CD4-positive, alpha-beta T cell (primary cell): Measurements from ENCODE around the gene CTNNA2. TPM values are rescaled to one million over a fixed set of nuclear protein-coding genes. Genes with fewer than 3 reads are reported as not detected.

Experiments
- ATAC-seq: fragments of 200-7000 bp; cut with Tn5 transposase; one replicate; pipeline ENCODE4 v1.10.0; 2022; ENCODE audit warnings: mild to moderate bottlenecking; ENCODE audit not compliant: poor library complexity
- CTCF ChIA-PET: fragments of 350-600 bp; sonication (Branson Sonifier 250); formaldehyde crosslinking; loops from one replicate; lab custom pipeline; 2021; ENCODE audit warnings: antibody characterized with exemption, inconsistent platforms; lab: Charles Lee
- POLR2A ChIA-PET: fragments of 350-600 bp; sonication (Branson Sonifier 250); formaldehyde crosslinking; loops from one replicate; lab custom pipeline; 2021; ENCODE audit warnings: antibody characterized with exemption, inconsistent platforms; lab: Charles Lee
- DNase-seq, 14 experiments: peaks; one replicate each; pipeline ENCODE4 v3.0.0-alpha.2; 2013 to 2020; ENCODE audit warnings: mixed read lengths in 2 of 14
- H3K27ac ChIP-seq, 2 donors: one replicate each; pipeline versions ENCODE4 v1.5.1 to v1.7.0; 2013; ENCODE audit warnings: low read length in 2 of 2, low read depth in 1 of 2, mild to moderate bottlenecking in 1 of 2
- H3K27me3 ChIP-seq, 2 experiments: 1 replicate in 1 of 2; 2 replicates in 1 of 2; pipeline versions ENCODE4 v1.6.1 to v1.7.0; 2013; ENCODE audit warnings: low read length in 2 of 2, control low read depth in 1 of 2, mild to moderate bottlenecking in 1 of 2, moderate library complexity in 1 of 2; ENCODE audit not compliant: insufficient read depth in 2 of 2, control insufficient read depth in 1 of 2
- H3K36me3 ChIP-seq: one replicate; pipeline ENCODE4 v1.6.1; 2013; ENCODE audit warnings: low read length, control low read depth; ENCODE audit not compliant: insufficient read depth
- H3K4me1 ChIP-seq: one replicate; pipeline ENCODE4 v1.6.1; 2013; ENCODE audit warnings: low read length, control low read depth; ENCODE audit not compliant: insufficient read depth
- H3K4me3 ChIP-seq: one replicate; pipeline ENCODE4 v1.5.1; 2013; ENCODE audit warnings: mild to moderate bottlenecking, low read length, moderate library complexity
- H3K9me3 ChIP-seq, 2 experiments: 1 replicate in 1 of 2; 2 replicates in 1 of 2; pipeline versions ENCODE4 v1.6.1 to v1.7.0; 2013; ENCODE audit warnings: low read length in 2 of 2, mild to moderate bottlenecking in 2 of 2, control low read depth in 1 of 2, moderate library complexity in 1 of 2; ENCODE audit not compliant: control insufficient read depth in 1 of 2, insufficient read depth in 1 of 2
- H3K27ac Mint-ChIP-seq: one replicate; pipeline ENCODE4 v1.8.0; 2020; ENCODE audit warnings: mixed read lengths
- H3K27me3 Mint-ChIP-seq: one replicate; pipeline ENCODE4 v1.8.0; 2021; ENCODE audit warnings: mixed read lengths
- H3K36me3 Mint-ChIP-seq: one replicate; pipeline ENCODE4 v1.8.0; 2021; ENCODE audit warnings: low read depth, mixed read lengths
- H3K4me1 Mint-ChIP-seq: one replicate; pipeline ENCODE4 v1.8.0; 2021; ENCODE audit warnings: low read depth, mixed read lengths
- H3K4me3 Mint-ChIP-seq: one replicate; pipeline ENCODE4 v1.8.0; 2020; ENCODE audit warnings: mild to moderate bottlenecking, mixed read lengths
- H3K9me3 Mint-ChIP-seq: one replicate; pipeline ENCODE4 v1.8.0; 2020; ENCODE audit warnings: mixed read lengths
- CTCF ChIP-seq: fragments of 200-600 bp; IDR thresholded peaks from one replicate; pipeline ENCODE4 v1.8.0; 2022; ENCODE audit warnings: antibody characterized with exemption, mild to moderate bottlenecking
- intact Hi-C, 2 experiments: fragments of 100-400 bp; cut with DNase I in 1 of 2; cut with micrococcal nuclease in 1 of 2; formaldehyde crosslinking; loops; one replicate each; pipeline versions ENCODE4 v1.15.1 to v1.9.0; 2023 to 2025; cut with DNase I, micrococcal nuclease
- total RNA-seq, 174 experiments: library from RNA in 2 of 174; stranded (reverse) in 2 of 174; gene quantifications; one replicate each; pipeline ENCODE4 v1.2.3 and lab custom pipeline; 2021 to 2026

The CTNNA2 gene
- total RNA-seq, 2 experiments from 2014 or later = not detected

- Histone ChIP-seq H3K9me3 (peaks cover 0 to 14% of the 10 kb centered on the region in 2 experiments), H3K27me3 (no peaks in the 10 kb centered on the region), H3K36me3 (no peaks in the 10 kb centered on the region), H3K27ac (no peak overlapping the region), H3K4me1 (no peaks in the 10 kb centered on the region), H3K4me3 (no peak overlapping the region)
- Mint-ChIP-seq H3K27ac (no peak overlapping the region), H3K36me3 (no peaks in the 10 kb centered on the region), H3K27me3 (no peaks in the 10 kb centered on the region), H3K9me3 (no peaks in the 10 kb centered on the region), H3K4me1 (no peaks in the 10 kb centered on the region), H3K4me3 (no peak overlapping the region)
- CTCF ChIA-PET = no interaction called here
- POLR2A ChIA-PET = no interaction called here
- DNase-seq = no peak
- no peak for ATAC-seq
- intact Hi-C loops = no loop called here
- no peak for TF ChIP-seq CTCF
These were observed 1037.0 kb downstream of the CTNNA2 start for GRCh38 chr2:80549901-80550300.

- Histone ChIP-seq H3K9me3 (peaks cover 0 to 4% of the 10 kb centered on the region in 2 experiments), H3K4me1 (no peaks in the 10 kb centered on the region), H3K4me3 (no peak overlapping the region), H3K36me3 (no peaks in the 10 kb centered on the region), H3K27me3 (no peaks in the 10 kb centered on the region), H3K27ac (no peak overlapping the region)
- Mint-ChIP-seq H3K4me1 (no peaks in the 10 kb centered on the region), H3K27ac (no peak overlapping the region), H3K36me3 (no peaks in the 10 kb centered on the region), H3K4me3 (no peak overlapping the region), H3K9me3 (peaks cover 25% of the 10 kb centered on the region), H3K27me3 (no peaks in the 10 kb centered on the region)
- intact Hi-C loops = no loop called here
- ChIA-PET CTCF (no interaction called here), POLR2A (no interaction called here)
- no peak for DNase-seq
- no peak for TF ChIP-seq CTCF
- no peak for ATAC-seq
These were observed 1047.5 kb downstream of the CTNNA2 start for GRCh38 chr2:80560326-80560725.

GRCh38 chr2:80568011-80568410 lies 1055.2 kb downstream of the CTNNA2 start:
- no peaks in the 10 kb centered on the region for H3K4me1 ChIP-seq
- H3K4me3 ChIP-seq = no peak overlapping the region
- H3K27me3 Mint-ChIP-seq = no peaks in the 10 kb centered on the region
- intact Hi-C loops = no loop called here
- ChIA-PET CTCF (no interaction called here), POLR2A (no interaction called here)
- H3K27me3 ChIP-seq = no peaks in the 10 kb centered on the region
- no peak overlapping the region for H3K4me3 Mint-ChIP-seq
- peaks cover 10% of the 10 kb centered on the region for H3K9me3 Mint-ChIP-seq
- ATAC-seq = no peak
- no peak overlapping the region for H3K27ac ChIP-seq
- no peak overlapping the region for H3K27ac Mint-ChIP-seq
- H3K4me1 Mint-ChIP-seq = no peaks in the 10 kb centered on the region
- no peak for DNase-seq
- no peak for TF ChIP-seq CTCF
- H3K36me3 ChIP-seq = no peaks in the 10 kb centered on the region
- peaks cover 0 to 3% of the 10 kb centered on the region in 2 experiments for H3K9me3 ChIP-seq
- H3K36me3 Mint-ChIP-seq = no peaks in the 10 kb centered on the region
